H1 (cell line): ENCODE data around the gene C6orf136. TPM values are rescaled to one million over a fixed set of nuclear protein-coding genes. Genes with fewer than 3 reads are reported as not detected.

Source experiments
- ASH2L ChIP-seq: fragments of 200-600, 300-600 bp; sonication (generic); IDR thresholded peaks from one replicate; pipeline ENCODE4 v1.7.1; 2017; ENCODE audit warnings: low read length
- EP300 ChIP-seq, 2 experiments: IDR thresholded peaks; 1 replicate in 1 of 2; 2 replicates in 1 of 2; pipeline ENCODE4 v1.6.1; 2011 to 2012; ENCODE audit warnings: low read depth in 2 of 2, low read length in 2 of 2, mild to moderate bottlenecking in 2 of 2, borderline replicate concordance in 1 of 2, inconsistent platforms in 1 of 2, moderate library complexity in 1 of 2
- RXRA ChIP-seq: IDR thresholded peaks from 2 replicates; pipeline ENCODE4 v1.6.1; 2011; ENCODE audit warnings: low read depth, mild to moderate bottlenecking, low read length, moderate library complexity; ENCODE audit not compliant: insufficient read depth
- SIN3A ChIP-seq, 2 experiments: IDR thresholded peaks in 1 of 2; conservative IDR thresholded peaks in 1 of 2; 2 replicates each; pipeline ENCODE4 v1.6.1; 2011 to 2012; ENCODE audit warnings: low read length in 2 of 2, improper control_type of control experiment in 1 of 2, low read depth in 1 of 2, mild to moderate bottlenecking in 1 of 2
- SP4 ChIP-seq: IDR thresholded peaks from 2 replicates; pipeline ENCODE4 v1.6.1; 2012; ENCODE audit warnings: low read length, inconsistent platforms
- SUZ12 ChIP-seq: fragments of 200-600 bp; sonication (generic); IDR thresholded peaks from 2 replicates; pipeline ENCODE4 v1.6.1; 2012; ENCODE audit warnings: mild to moderate bottlenecking, inconsistent platforms, low read length, moderate library complexity, mixed read lengths
- TEAD4 ChIP-seq: IDR thresholded peaks from 2 replicates; pipeline ENCODE4 v1.6.1; 2012; ENCODE audit warnings: low read depth, low read length, inconsistent platforms, mixed read lengths
- YY1 ChIP-seq: IDR thresholded peaks from 2 replicates; pipeline ENCODE4 v1.6.1; 2011; ENCODE audit warnings: low read depth, mild to moderate bottlenecking, low read length
- polyA plus RNA-seq, 7 experiments: library from polyadenylated mRNA; depleted of rRNA in 3 of 7; stranded (reverse) in 5 of 7; unstranded in 2 of 7; fragments of >200 nt in 5 of 7; fragments of 200-250 nt in 2 of 7; gene quantifications; 1 replicate in 5 of 7; 2 replicates in 1 of 7; 4 replicates in 1 of 7; pipeline versions ENCODE4 v1.2.1 to v1.2.3, GENCODE V29; 2011 to 2013; ENCODE audit warnings: missing spikeins in 2 of 7, mixed read lengths in 2 of 7
- total RNA-seq: library from RNA; stranded (reverse); fragmentation: NEBNext Ultra II Directional; extraction: Animal tissue kit (Norgen Biotek cat#: 25700); gene quantifications from 2 replicates; pipeline ENCODE4 v1.2.1, GENCODE V29; 2021

Gene C6orf136
- total and polyA plus RNA-seq, 2 of the 8 experiments (the other 6 are each of a cell fraction or from before 2014, with no cell fraction given): 20.8 to 23.1 TPM

DNA sequence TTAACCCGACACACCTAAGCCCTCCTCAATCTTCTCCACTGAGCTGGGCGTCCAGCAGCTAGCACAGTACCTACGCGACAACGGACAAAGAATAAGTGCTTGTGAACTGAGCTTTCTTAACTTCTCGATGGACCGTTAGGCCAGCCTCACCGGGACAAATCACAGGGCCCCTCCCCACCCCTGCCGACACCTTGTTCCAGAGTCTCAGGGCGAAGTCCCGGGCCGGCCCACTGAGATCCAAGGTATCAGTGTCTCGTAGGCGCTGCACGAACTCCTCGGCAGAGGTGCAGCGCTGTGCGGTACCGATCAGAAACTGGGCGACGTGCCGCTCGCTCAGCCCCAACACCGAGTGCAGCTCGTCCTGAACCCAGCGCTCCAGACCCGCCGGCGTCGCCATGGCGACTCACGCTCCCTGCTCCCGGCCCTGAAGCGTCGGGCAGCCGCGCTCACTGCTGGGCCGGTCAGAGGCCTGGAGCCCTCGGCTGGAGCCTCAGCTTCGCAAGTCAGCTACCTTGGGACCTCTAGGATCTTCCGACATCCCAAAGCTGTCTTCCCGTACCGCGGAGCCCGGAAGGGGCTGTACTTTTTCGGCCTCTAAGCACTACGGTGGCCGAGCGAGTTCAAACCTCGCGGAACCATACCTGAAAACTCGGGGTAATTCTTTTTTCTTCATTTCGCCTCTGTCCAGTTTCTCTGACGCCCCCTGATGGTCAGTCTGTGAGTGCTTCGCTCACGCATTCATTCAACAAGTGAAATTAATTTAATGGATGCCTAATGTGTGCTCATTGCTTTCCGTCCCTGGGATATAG lies 25.7 kb downstream of the C6orf136 start, which contains the start of gene DHX16 (continued):
- TF ChIP-seq EP300 (IDR thresholded peaks at IDR 0.05; ENCODE audit: borderline replicate concordance in 1 of 2, low read depth in 2 of 2, low read length in 2 of 2): 0 out of 3 replicates have a peak, but pooled peaks of 1 of the 2 experiments have one; percentile 32
- TF ChIP-seq SP4: peak; percentile 68; the same call in 1 of the 2 replicates
- TF ChIP-seq TEAD4: no peak
- TF ChIP-seq RXRA: no peak
- no peak for TF ChIP-seq SUZ12
- peak; percentile 93 for TF ChIP-seq ASH2L
- no peak for TF ChIP-seq YY1
- peak; percentile 86 to 95; a peak in 3 of 4 replicates for TF ChIP-seq SIN3A (conservative IDR thresholded peaks at IDR 0.05 in 1 of 2, IDR thresholded peaks at IDR 0.05 in 1 of 2; ENCODE audit: low read depth in 1 of 2, low read length in 2 of 2)
